Colonic mucosa (tissue), 4 donors: ENCODE data around the gene RPH3AL. TPM values are rescaled to one million over a fixed set of nuclear protein-coding genes. Genes with fewer than 3 reads are reported as not detected.

Experiments
- DNase-seq: peaks from one replicate; pipeline ENCODE4 v3.0.0-alpha.2; 2020
- H3K27ac ChIP-seq: fragments of 200-600 bp; one replicate; pipeline ENCODE4 v1.8.0; 2021
- H3K27me3 ChIP-seq: fragments of 200-600 bp; one replicate; pipeline ENCODE4 v1.8.0; 2021
- H3K36me3 ChIP-seq: fragments of 200-600 bp; one replicate; pipeline ENCODE4 v1.8.0; 2021
- H3K4me1 ChIP-seq: fragments of 200-600 bp; one replicate; pipeline ENCODE4 v1.8.0; 2021; ENCODE audit warnings: mild to moderate bottlenecking
- H3K4me3 ChIP-seq: fragments of 200-600 bp; one replicate; pipeline ENCODE4 v1.8.0; 2021
- H3K9ac ChIP-seq, 2 donors: one replicate each; pipeline ENCODE4 v1.7.0; 2013; ENCODE audit warnings: control low read depth in 2 of 2, low read depth in 2 of 2, low read length in 2 of 2
- H3K9me3 ChIP-seq: fragments of 200-600 bp; one replicate; pipeline ENCODE4 v1.8.0; 2021
- CTCF ChIP-seq: fragments of 200-600 bp; IDR thresholded peaks from one replicate; pipeline ENCODE4 v1.8.0; 2022; ENCODE audit warnings: antibody characterized with exemption, mild to moderate bottlenecking
- intact Hi-C: fragments of 100-400 bp; cut with DNase I; formaldehyde crosslinking; loops from one replicate; pipeline ENCODE4 v1.14.1; 2022
- total RNA-seq, 2 donors: library from RNA; stranded (reverse); fragmentation: NEBNext Ultra II Directional in 1 of 2; extraction: Animal tissue kit (Norgen Biotek cat#: 25700) in 1 of 2; gene quantifications; one replicate each; pipeline ENCODE4 v1.2.1, GENCODE V29; 2021
- donor health status: healthy.
- donor health status: DM: no; HTN: no; CAD: no.
- donor health status: DM: no; HTN: no; CAD: no.

The RPH3AL gene
- total RNA-seq, 2 donors from 2014 or later, result 14.9 to 34.2 TPM

GRCh38 chr17:183021-183420 lies 169.6 kb downstream of the RPH3AL start:
- Histone ChIP-seq H3K27ac (no peak overlapping the region), H3K9me3 (no peaks in the 10 kb centered on the region), H3K27me3 (peaks cover 23% of the 10 kb centered on the region), H3K9ac (no peak overlapping the region), H3K4me3 (no peak overlapping the region), H3K36me3 (no peaks in the 10 kb centered on the region), H3K4me1 (no peaks in the 10 kb centered on the region)
- intact Hi-C loops, result no loop called here
- no peak for TF ChIP-seq CTCF
- DNase-seq, result no peak

GRCh38 chr17:182050-182751 lies 170.4 kb downstream of the RPH3AL start:
- Histone ChIP-seq H3K27ac (no peak overlapping the region), H3K9ac (no peak overlapping the region), H3K4me1 (no peaks in the 10 kb centered on the region), H3K4me3 (peak overlapping the region; percentile 24), H3K9me3 (no peaks in the 10 kb centered on the region), H3K27me3 (peaks cover 23% of the 10 kb centered on the region), H3K36me3 (no peaks in the 10 kb centered on the region)
- no peak for TF ChIP-seq CTCF
- DNase-seq, result no peak
- intact Hi-C loops, result no loop called here

DNA sequence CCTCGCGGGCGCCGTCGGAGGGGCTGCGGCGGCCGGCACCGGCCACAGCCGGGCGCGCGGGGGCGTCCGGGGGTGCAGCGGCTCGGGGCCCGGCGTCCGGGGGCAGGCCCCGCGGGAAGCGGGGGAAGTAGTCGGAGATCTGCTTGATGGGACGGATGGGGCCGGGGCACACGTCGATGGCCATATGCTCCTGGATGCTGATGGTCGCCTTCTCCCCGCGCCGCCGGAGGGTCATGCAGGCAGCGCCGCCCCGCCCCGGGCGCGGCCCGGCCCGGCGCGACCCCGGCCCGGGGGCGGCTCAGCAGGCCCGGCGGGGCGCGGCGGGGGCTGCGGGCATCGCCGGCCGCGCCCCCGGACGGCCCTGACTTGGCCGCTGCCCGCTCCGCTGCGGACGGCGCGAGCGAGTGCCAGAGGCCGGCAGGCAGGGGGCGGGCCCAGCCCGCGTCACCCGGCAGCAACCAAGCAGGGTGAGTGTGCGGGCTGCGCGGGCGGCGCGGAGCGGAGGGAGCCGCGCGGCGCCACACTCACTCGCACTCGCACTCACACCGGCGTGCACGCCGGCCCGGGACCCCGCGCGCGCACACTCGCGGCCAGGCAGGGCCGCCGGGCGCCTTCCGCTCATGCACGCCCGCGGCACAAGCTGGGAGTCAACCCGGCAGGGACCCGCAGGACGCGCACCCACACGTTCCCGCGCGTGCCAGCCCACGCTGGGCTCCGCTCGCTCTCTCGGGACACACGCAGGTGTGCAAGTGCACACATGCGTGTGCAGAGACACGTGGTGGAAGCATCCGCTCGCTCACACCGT lies 171.2 kb downstream of the RPH3AL start, which contains the start of gene DOC2B:
Gene DOC2B, minus strand, starts transcription at position 406 of the 805 bp plus-strand sequence. Its CDS starts 171 bp downstream, at position 235.
- TF ChIP-seq CTCF, result no peak
- no peaks in the 10 kb centered on the region for H3K9me3 ChIP-seq
- DNase-seq, result peak; percentile 38
- H3K27me3 ChIP-seq, result peaks cover 23% of the 10 kb centered on the region
- H3K4me1 ChIP-seq, result no peaks in the 10 kb centered on the region
- peak within 1 kb of the TSS; percentile 34 for H3K4me3 ChIP-seq
- no peak within 1 kb of the TSS for H3K27ac ChIP-seq
- intact Hi-C loops, result no loop called here
- H3K36me3 ChIP-seq, result no peaks in the 10 kb centered on the region
- peak within 1 kb of the TSS in 1 of 2 donors; percentile 35 for H3K9ac ChIP-seq

- TF ChIP-seq CTCF, result no peak
- Histone ChIP-seq H3K27me3 (peaks cover 23% of the 10 kb centered on the region), H3K4me3 (peak overlapping the region; percentile 34), H3K27ac (no peak overlapping the region), H3K4me1 (no peaks in the 10 kb centered on the region), H3K9me3 (no peaks in the 10 kb centered on the region), H3K36me3 (no peaks in the 10 kb centered on the region), H3K9ac (peak overlapping the region in 1 of 2 donors; percentile 35)
- DNase-seq, result no peak
- intact Hi-C loops, result no loop called here
These were observed 172.0 kb downstream of the RPH3AL start for GRCh38 chr17:180381-181244.

DNA sequence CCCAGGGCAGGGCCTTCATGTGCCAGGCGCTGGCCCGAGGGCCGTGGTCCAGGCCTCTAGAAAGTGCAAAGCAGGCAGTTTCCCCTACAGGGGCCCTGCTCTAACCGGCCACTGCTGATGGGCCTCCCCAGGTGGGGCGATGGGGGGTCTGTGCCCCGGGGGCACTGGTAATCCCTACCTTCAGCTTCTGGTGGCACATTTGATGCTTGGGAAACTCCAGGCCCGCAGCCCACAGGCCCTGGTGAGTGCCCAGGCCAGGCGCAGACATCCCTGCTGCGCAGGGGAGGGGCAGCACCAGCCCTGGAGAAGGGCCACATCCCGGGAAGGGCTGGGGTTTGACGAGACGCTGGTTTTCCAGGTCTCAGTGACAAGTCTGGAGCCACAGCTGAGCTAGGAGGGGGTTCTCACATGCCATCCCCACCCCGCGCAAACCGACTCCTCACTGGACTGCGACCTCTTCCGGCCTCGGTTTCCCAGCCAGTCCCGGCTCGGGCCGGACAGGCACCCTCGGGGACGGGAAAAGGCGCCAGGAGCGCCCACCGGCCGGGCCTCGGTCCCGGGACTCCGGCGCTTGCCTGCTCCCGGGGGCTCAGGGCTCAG lies 172.7 kb downstream of the RPH3AL start:
- DNase-seq, result no peak
- Histone ChIP-seq H3K9me3 (no peaks in the 10 kb centered on the region), H3K36me3 (no peaks in the 10 kb centered on the region), H3K4me1 (no peaks in the 10 kb centered on the region), H3K4me3 (peak overlapping the region; percentile 34), H3K27ac (no peak overlapping the region), H3K9ac (no peak overlapping the region), H3K27me3 (peaks cover 23% of the 10 kb centered on the region)
- TF ChIP-seq CTCF, result no peak
- intact Hi-C loops, result no loop called here
